GM18499 (cell line): ENCODE results near the gene COX17.

Experiments
- ATAC-seq: cut with Tn5 transposase; IDR thresholded peaks from one replicate; pipeline ENCODE4 v1.9.1; 2021; ENCODE audit warnings: moderate number of reproducible peaks; ENCODE audit not compliant: insufficient read depth, unreplicated experiment

The COX17 gene

DNA sequence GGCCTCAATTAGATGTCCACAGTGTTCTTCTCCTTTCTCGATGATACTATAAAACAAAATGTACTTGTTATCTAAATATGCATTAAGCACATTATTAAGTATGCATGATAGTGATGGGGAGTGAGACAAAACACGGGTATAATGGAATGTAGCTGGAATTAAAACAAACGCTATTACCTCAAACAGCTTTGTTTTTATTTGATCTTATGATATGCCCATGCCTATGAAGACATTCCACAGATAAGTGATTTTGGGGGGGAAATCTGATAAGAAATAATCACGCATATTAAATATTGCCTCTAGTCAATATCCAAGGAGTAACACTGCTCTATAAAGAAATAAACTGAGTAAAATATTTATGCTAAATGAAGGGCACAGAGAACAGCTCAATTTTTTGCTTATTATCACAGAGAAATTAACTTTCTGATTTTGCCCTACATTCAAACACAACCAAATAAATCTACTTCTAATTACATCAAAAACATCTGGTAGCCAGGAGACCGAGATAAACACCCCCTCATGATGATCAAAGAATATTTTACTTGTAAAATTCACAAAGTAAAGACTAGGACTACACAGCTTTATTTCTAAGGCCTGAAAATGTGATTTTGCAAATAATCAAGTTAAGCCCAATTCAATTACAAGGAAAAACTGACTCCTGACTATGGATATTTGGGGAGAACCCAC lies 1.9 kb downstream of the COX17 start:
- ATAC-seq: no peak

DNA sequence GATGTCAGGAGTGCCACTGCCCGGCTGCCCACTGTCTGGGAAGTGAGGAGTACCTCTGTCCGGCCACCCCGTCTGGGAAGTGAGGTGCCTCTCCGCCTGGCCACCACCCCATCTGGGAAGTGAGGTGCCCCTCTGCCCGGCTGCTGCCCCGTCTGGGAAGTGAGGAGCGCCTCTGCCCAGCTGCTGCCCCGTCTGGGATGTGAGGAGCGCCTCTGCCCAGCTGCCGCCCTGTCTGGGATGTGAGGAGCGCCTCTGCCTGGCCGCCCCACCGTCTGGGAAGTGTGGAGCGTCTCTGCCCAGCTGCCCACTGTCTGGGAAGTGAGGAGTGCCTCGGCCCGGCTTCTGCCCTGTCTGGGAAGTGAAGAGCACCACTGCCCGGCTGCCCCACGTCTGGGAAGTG lies 3.3 kb downstream of the COX17 start:
- ATAC-seq: no peak

DNA sequence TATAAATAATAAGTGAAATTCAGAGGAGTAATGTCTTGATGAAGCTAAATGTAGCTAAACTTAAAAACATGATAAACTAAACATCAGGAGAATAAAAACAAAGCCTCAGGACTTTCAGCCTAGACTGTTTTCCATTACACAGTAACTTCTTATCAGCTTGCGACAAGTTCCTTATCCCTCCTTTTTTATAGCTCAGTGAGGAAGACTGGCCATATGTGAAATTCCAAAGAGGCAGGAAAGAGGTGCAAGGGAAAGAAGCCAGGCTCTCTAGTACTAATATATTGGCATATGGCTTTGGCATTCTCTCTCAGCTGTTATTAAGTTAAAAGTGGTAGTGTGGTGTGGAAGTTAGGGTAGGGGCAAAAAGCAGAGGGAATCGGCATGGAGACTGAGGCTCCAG lies 4.4 kb downstream of the COX17 start:
- no peak for ATAC-seq

DNA sequence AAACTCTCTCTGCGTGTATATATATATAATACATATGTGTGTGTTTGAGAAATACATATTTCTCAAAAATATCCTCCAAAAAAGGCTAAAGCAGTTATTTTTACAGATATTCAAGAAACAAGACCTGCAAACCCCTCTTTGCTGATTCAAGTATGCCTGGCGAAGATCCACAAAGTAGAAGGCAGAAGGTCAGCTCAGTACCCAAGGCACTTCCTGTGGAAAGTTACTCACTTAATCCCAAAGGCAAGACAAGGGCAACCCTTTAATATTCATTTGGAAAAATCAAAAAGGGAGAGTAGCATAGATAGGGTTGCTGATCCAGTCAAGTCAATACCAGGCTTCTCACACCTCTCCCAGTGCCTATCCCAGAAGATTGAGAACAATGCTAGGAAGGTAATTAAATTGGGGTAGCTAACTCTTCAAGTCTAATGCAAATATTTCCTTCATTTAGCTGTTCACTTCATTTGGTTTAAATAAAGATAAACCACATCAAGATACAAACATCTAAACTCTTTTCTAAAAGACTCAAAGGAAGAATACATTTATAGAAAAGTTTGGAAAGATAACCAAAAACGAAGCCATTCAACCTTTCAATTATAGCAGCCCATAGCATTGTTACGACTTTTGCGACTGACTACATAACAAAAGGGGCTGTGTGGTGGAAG lies 7.2 kb downstream of the COX17 start:
- ATAC-seq: no peak

DNA sequence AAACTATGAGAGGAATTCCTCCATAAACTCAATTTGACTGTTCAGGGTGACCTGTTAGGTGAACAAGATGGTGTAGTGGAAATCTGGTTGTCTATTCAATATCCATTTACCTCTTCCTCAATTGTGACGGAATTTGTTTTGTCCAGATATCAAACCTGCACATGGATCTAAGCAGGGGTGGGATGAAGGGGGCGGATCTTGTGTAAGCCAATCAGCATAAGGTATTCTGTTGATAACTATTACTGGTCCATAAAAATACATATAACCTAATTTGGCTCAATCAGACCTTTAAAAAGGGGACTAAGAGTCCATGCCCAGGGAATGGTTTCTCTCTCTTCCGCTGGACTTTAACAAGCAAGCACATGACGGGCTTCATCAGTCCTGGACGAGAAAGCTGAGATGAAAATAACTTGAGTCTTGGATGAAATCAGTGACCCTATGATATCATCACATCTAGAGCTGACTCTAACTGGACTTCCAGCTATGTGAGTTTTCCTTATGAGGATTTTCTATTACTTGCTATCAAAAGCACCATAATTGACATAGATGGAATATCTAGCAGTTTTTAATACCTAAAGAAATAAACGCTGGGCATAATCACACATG lies 11.1 kb downstream of the COX17 start:
- ATAC-seq: no peak

DNA sequence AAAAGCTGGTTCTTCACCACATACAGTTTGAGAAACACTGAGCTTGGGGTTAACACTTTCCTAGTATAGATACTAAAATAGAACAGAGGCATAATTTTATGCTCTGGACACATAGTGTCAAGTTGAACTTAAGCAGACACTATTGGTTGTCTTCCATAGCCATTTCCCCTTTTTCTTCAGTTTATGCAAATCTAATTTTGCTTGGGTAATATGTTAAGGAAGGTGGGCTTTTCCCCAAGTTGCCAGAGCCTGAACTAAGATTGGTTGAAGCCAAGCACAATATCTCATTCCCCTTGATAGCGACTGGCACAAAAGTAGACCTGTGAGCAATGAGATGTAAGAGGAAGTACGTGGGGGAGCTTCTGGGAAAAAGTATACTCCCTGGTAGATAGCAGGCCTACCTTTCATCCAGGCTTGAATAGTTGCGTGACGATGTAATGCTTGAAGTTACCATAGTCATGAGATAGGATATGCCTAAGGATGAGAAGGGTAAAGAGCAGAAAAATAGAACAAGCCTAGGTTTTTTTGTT lies 12.3 kb downstream of the COX17 start:
- no peak for ATAC-seq

DNA sequence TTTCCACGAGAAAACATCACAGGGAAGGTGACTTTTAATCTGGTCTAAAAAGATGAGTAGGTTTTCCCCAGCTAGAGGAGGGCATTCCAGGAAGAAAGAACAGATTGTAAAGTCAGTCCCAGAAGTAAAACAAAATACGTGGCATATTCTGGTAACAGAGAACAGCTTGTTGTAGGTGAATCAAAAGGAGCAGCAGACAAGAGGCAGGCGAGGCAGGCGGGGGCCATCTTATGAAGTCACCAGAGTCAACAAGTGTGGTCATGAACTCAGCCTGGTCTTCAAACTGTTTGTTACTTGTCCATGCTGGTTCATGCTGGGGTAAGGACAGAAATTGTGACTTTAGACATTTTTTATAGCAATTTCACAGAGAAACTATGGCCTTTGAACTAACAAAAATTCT lies 12.8 kb downstream of the COX17 start:
- no peak for ATAC-seq

DNA sequence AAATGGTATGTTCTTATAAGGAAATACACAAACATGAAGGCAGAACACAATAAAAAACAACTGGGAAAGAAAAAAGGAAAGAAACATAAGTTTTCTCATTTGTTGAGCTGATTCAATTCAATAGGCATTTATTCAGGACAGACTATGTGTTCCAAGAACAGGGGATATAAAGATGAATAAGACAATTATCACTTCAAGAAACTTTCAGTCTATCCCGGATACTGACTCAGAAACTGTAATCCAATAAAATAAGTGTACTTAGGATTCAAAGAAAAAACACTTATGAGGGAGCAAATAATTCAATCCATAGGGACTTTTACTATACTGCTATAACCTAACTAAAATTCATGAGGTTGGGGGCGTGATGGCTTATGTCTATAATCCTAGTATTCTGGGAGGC lies 13.3 kb downstream of the COX17 start:
- ATAC-seq: no peak

DNA sequence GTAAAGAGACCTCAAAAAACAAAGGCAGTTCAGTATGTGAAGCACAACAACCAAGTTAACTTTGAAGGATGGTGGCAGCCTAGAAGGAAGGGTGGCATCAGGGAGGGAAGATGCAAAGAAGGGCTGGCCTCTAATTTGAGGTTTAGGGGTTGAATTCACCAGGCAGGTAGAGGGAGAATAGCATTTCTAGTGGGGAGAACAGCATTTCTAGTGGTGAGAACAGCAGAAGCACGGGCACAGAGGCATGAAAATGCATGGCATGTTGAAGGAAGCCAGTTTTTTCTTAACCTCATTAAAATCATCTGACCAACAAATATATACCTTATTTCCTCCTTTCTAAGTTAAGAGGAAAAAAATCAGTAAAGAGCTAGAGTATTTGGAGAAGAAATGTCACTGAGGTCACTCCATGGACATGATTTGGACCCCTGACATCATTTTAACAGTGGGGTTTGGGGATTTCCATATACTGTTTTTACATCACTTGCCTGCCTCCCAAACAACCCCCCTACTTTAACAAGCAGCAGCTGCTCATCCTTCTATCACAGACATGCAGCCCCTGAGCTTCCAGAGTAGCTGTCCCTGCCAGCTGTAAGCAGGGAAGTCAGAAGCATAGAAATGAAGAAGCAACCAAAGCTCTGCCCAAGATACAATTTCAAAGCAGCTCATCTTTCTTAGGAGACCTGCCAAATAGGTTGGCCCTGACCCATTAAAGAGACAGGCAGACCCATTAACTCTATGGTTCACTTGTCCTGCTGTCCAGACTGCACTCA lies 14.4 kb downstream of the COX17 start:
- ATAC-seq: no peak

DNA sequence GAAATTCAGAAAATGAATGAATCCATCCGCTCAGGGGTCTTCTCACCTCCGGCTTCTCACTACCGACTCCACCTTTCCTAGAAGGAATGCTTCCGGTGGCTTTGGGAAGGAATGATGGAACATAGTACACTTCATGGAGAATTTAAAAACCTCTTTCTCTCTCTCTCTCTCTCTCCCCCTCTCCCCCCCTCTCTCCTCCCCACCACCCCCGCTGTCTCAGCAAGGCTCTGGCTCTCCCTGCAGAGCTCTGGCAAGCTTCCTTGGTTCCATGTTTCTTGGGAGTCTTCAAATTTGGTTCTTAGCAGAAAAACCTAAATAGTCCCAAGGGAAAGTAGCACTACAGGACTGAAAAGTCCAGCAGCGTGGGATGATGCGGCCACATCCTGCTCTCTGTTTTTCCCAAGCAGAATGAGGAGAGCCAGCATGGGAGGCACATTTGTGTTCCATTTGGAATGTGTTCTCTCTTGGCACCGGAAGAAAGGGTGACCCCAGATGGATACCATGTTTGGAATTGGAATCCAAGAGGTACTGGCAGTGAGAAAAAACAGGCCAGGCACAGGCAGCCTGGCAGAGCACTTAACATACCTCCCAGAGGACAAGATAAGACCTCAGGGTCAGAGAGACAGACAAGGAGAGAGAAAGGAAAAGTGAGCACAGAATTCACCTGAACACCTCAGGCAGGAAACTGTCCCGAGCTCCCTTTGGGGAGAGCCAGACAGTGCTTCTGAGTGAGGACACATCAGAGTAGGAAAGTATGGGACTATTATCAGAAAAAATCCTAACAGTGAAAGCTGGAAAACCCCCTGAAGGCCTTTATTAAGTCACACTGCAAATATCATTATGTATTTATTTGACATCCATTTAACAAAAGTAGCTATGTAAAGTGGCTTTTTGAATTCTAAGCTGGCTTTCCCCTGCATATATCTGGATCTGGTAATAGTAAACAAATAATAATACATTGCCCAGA lies 16.4 kb downstream of the COX17 start, which contains the start of gene POPDC2:
Gene POPDC2, minus strand, starts transcription at position 116 of the 967 bp plus-strand sequence. CDS start 166 bp downstream, outside the sequence.
- ATAC-seq: no peak

DNA sequence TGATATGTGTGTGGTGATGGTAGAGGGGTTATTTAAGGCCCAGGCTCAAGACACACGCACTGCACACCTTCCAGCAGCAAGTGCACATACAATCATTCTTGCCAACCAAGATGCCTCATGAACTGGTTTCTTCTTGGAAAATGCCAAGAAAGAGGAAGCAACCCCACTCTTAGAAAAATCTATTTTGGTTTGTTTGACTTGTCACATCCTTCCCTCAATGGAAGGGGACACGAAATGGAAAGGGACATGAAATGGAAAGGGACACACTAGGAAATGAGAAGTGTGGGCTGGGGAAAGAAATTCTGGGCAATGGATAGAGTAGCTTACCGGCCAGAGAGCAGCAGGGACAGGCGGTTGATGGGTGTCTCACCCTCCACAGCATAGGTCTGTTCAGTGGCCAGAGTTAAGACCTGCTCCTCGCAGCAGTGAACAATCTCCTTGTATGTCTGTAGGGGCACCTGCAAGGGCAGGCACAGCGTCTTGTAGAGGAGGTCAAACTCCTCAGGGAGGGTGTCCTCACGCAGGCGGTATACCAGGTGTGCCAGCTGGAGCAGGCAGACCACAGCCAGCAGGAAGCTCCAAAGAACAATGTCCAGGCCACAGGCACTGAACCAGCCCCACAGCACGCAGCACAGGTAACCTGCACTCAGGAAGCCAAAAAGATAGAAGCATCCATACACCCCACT lies 17.5 kb downstream of the COX17 start:
- no peak for ATAC-seq

DNA sequence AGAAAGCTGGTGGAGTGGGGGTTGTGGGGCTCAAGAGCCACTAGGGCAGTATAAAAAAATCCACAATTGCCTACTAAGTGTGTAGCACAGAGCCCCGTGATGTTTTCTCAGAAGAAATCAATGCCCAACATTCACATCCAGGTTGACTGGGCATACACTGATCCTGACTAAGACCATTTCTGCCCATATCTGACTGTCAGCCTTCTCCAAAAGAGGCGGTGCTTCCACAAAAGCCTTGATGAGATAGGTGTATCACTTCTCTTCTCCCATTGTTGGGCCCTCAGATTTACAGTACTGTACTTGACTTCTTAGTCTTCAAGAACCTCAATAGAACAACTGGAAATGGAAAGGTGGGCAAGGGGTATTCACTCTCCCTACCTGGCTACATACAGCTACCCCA lies 18.2 kb downstream of the COX17 start:
- no peak for ATAC-seq

DNA sequence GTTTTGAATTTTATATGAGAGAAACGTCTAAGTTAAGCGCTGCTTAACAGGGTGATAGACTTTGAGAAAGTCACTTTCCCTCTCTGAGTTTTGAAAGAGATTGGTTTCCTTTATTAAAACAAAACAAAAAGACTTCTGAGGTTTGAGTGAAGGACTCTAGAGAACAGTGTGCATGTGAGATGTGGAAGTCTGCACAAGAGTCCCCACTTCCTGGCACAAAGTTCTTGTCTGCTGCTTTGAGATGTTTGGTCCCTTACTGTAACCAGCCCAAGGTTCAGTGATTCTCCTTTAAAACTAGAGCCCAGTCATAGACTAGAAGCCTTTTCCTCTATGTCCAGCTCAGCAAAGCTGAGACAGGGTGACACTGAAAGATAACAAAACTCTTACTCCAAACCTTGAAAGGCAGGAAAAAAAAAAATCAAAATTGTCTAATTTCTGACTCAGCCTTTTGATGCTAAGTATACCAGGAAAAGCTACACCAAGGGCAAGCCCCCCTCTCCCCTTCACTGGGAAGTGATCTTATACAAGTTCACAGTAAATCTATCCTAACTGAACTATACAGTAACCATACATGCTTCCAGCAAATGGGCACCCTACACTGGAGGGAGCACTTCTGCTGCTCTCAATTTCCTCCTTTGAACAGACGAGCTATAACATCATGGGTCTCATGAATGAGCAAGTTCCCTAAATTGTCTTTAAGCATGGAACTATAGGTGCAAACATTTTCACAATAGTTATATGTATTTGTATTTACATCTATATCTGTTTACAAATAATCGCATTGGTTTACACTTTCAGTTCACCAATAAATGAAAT lies 19.1 kb downstream of the COX17 start:
- ATAC-seq: no peak

DNA sequence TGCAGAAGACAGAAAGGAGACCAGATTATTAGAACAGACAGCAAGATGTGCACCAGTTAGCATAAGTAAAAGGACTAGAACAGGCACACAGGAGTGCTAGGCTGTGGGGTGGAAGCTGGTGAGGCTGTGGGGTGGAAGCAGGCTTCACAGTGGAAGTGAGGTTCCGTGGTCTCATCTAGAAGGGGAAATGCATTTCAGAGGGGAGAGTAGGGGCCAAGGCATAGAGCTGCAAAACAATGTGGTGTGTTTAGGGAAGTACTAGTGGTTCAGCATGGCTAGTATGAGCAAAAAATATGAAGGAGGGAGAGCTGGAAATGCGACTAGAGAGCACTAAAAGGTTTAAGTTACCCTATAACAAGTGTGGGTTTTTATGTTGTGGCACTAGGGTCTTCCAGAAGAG lies 23.3 kb downstream of the COX17 start:
- no peak for ATAC-seq

DNA sequence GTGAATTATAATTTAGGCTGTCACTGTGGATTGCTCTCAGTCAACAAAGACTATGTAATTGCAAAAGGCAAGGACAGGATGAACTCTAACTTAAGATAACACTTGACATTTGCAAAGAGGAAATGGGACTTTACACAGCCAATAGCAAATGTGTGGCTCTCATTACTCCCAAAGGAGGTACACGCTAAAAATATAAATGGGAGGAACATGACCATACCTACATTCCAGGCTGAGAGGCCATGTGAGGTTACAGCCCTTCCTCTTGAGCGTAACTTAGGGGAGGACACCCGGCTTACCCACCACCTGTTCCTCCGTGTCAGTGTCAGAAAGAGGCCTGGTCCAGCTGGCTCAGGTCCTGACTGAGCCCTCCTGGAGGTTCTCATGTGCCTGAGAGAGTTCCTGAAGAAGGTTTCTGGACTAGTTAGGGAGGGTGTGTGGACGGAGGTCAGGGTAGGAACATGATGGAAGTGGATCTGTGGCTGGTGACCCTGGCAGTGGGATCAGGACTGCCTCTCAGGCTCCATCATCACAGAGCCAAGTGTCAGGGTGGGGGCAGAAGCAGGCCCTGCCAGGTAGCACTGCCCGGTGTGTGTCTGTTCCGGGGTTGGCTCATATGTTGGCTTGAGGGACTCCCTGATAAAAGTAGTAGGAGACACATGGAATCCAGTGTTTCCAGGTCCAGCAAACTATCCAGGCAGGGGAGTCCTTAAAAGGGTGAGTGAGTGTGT lies 24.7 kb downstream of the COX17 start:
- ATAC-seq: no peak

DNA sequence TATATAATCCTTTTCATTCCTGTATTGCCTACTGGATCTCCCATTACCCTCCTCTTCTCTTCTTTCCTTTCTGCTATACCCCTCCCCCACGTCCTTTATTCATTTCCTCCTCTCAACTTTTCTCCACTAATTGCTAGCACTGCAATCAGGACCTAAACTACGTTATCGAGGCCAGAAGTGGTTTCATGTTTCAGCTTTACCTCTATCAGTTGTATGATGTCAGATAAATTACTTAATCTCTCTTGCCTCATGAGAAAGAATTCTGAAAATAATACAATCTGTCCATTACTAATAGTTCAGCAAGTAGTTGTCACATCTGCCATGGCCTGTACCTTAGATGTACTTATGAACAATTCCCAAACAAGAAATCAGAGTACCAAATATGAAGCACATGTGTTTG lies 27.4 kb downstream of the COX17 start:
- ATAC-seq: no peak

DNA sequence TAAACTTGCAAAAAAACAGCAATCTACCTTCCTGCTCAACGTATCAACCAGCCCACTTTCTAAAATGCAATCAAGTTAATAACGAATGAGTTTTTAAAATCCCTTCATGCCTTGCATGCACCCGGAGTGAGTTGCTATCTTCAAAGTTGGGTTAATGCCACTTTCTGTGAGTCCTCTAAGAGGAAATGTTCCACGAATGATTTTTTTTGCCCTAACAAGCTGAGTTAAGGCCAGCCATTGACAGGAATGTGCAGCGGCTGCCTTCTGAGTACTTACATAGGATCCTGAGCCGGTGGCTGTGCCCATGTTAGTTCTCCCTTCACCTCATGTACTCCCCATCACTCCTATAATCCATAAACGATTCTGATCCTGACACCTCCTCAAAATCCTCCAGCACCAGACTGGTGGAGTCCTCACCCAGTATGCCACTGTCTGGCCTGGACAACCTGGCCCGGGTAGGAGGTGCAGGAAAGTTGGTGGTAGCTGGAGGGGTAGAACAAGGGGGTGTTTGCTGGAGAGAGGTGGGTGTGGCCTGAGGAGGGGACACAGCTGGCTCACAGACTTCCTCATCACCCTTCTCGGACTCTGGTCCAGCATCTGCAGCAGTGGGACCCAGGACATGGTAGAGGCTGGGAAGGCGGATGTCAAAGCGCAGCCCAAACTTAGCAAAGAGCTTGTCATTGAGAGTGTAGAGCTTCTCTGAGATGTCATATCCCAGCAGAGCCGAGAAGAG lies 29.2 kb downstream of the COX17 start:
- no peak for ATAC-seq
